RKO (cell line): ENCODE measurements around the gene HDGF.

Experiments used
- DNase-seq: peaks from one replicate; pipeline ENCODE4 v3.0.0-alpha.2; 2016; ENCODE audit warnings: low spot score

Gene HDGF

DNA sequence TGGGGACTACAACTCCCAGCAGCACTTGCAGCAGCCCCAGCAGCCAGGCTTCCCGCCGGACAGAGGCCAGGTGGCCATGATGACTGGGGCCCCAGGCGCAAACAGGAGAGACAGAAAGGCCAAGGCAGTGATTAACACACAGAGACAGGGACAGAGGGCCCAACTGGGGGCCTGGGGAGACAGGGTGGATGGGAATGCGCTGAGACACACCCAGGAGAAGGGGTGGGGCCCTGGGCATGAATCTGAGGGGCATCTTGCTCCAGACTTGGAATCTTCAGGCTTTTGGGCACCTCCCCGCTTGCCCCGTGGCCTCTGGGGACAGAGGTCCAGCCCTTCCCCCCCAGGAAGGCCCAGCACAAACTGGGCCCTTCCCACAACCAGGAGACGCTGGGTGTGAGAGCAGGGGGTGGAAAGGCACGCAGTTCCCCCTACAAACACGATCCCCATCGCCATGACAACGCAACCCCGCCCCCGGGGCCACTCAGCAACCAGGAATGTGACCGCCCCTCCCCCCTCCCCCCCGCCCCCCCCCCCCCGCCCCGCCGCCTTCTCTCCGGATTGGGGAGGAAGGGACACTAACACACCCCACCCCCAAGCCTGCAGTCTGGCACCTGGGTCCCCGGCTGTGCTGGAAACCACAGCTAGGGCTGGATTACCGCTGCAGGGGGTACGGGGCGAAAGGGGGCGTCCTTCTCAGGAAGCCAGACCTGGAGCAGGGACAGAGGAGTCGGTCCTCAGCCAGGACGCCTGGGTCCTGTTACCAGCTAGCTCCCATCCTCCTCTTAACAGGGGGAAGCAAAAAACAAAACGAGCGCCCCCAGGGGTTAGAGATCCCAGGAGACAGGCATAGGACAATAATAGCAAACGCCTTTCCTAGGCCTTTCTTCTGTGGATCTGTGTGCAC is 4.5 kb downstream of the HDGF start:
- peak; percentile 90 for DNase-seq

DNA sequence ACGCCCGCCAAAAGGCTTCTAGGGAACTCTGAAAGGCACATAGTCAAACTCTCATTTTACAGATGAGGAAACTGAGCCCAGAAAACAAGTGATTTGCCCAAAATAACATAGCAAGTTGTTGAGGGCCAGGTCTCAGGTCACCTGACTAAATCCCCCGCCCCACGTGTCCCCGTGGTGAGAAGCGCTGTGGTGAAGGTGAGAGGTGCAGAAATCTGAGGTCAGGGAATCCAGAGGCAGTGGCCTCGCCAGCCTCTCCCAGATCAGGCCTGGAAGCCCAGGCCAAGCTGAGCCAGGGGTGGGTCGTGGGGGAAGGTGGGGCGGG is 5.1 kb downstream of the HDGF start:
- DNase-seq: no peak

DNA sequence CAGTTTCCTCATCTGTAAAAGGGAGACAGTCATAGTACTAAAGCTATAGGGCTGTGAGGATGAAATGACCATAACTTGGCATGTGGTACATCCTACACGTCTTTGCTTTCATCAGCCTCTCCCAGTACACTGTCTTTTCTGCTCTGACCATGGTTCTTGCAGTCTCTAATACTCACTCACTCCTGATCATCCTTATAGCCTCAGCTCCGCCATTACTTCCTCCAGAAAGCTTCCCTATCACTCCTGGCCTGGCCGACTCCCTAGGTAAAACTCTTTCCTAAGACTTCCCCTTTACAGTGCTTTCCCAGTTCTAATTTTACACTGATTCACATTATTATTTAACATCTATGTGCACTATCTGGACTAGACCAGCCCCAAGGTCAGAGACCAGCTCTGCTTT is 5.6 kb downstream of the HDGF start:
- no peak for DNase-seq

DNA sequence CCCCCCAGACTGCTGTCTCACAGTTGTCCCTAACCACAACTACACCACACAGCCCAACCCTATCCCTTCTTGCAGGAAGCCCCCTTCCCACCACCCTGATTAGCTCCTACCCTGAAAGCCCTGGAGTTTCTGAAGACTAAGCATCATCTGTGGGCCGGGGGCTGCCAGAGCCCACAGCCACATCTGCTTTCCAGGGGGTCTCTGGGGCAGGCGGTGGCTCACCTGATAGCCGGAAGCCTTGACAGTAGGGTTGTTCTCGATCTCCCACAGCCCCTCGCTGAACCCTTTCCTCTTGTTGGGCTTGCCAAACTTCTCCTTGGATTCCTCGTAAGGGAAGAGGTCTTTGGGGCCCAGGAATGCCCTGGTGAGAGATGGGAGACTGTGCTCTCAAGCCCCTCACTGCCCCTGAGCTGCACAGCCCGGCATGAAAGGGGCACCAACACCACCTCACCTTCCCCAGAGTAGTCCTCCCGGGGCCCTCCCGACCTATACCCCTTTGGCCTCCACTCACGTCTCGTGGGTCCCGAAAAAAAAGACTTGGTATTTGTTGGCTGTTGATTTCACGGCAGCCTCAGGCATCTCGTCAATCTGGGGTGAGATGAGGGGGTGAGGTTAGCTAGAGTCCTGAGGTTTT is 6.6 kb downstream of the HDGF start:
- no peak for DNase-seq

GRCh38 chr1:156744344-156744743 is 7.1 kb downstream of the HDGF start:
- no peak for DNase-seq

GRCh38 chr1:156743367-156744302 is 7.8 kb downstream of the HDGF start:
- no peak for DNase-seq

DNA sequence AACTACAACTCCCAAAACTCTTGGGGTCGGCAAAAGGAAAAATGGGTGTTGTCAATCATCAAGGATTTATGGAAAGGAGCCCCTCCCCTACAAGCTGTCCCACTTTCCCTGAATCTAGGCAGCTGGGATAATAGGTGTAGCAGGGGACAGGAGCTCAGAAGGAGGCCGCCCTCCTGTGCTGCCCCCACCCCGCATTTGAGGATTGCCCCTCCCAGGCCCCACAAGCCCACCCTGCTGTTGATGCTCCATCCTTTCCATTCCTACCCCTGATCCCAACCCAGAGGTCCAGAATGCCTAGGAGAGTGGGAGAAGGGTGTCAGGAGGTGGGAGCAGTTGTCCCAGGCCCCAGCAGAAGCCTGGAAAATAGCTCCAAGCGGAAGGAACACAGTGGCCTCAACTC is 8.7 kb downstream of the HDGF start:
- no peak for DNase-seq

- no peak for DNase-seq
Observed at GRCh38 chr1:156742017-156742416, 9.5 kb downstream of the HDGF start.

GRCh38 chr1:156741481-156741983 is 9.9 kb downstream of the HDGF start:
- no peak for DNase-seq

DNA sequence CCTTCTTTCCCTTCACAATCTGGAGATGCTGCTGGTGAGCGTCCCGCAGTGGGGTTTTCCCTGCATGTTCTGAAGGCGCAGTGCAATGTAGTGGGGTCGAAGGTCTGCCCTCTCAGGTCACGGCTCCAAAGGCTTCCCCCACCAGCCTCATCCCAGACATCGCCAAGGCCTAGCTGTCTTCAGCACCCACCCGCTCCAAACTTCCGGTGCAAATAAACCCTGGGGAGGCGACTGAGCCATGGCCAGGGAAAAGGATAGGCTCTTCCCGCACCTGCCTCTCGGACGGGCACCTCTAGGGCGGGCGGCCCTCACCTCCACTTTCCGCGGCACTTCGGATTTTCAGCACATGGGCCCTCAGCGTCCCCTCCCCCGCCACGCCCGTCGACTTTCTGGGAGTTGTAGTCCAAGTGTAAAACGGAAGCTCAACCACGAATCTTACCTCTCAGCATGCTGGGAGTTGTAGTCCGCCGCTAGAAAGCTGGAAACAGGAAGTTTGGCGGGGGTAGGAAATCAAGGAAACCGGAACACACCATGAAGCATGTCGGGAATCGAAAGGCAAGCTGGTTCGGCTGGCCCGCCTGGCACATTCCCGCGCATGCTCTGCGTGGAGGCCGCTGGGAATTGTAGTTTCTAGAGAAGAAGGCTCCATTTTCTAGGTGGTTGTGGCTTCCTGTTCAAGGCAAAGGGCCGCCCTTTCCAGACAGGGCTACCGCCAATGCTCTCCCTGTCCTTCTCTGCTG is 10.6 kb downstream of the HDGF start, which contains the start of gene MRPL24:
Gene MRPL24 (minus strand): TSS at position 348 of the 740 bp plus-strand sequence. CDS start 2,384 bp downstream, outside the sequence.
- peak; percentile 100 for DNase-seq

DNA sequence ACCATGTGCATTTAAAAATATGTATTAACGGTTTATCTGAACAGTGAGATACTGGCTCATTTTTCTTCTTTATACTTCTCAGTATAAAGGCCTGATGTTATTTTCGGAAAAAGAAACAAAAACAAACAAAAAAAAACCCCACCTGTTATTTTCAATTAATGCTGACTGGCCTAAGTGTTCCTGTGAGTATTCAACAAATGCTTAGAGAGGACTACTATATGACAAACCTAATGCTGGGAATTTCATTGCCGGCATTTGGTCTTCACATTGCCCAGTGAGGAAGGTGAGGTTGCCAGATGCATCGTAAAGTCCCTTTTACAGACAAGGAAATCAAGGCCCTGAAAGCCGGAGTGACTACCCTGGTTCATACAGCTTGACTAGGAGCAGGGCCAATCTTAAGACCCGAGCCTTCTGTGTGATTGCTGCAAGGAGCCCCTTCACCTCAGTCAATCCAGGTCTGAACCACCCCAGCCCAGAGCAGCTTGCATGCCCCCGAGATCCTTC is 11.2 kb downstream of the HDGF start:
- DNase-seq: peak; percentile 53

DNA sequence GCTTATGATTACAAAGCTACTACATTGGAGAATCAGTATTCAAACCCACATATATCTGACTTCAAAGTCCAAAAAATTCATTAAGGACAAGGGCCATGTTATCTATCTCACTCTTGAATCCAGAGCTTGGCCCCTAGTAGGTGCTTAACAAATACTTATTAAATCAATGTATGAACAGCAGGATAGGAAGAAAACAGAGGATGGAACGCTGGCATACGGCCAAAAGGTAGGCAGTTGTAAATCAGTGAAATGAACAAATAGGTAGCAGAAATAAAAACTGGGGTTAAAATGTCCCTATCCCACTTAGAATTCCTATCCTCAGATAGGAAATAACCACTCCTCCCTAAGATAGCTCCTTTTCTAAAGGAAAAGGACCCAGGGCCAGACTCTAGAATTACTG is 12.6 kb downstream of the HDGF start:
- no peak for DNase-seq

- DNase-seq: no peak
Observed at GRCh38 chr1:156738407-156738806, 13.1 kb downstream of the HDGF start.

DNA sequence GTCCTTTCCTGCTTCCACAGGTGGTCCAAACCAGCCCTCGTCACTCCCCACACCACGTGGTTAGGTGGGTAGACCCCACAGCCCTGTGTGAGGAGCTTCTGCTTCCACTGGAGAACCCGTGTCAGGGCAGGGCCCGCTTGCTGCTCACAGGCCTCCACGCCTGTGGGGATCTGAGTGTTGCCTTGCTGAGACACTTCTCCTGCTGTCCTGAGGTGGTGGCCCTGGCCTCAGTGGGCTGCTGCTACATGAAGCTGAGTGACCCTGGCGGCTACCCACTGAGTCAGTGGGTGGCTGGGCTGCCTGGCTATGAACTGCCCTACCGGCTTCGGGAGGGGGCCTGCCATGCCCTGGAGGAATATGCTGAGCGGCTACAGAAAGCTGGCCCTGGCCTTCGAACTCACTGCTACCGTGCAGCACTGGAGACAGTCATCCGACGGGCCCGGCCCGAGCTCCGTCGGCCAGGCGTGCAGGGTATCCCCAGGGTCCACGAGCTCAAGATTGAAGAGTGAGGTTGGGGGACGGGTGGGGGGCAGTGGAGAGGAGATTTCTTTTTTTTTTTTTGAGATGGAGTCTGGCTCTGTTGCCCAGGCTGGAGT is 17.4 kb downstream of the HDGF start:
- DNase-seq: no peak

DNA sequence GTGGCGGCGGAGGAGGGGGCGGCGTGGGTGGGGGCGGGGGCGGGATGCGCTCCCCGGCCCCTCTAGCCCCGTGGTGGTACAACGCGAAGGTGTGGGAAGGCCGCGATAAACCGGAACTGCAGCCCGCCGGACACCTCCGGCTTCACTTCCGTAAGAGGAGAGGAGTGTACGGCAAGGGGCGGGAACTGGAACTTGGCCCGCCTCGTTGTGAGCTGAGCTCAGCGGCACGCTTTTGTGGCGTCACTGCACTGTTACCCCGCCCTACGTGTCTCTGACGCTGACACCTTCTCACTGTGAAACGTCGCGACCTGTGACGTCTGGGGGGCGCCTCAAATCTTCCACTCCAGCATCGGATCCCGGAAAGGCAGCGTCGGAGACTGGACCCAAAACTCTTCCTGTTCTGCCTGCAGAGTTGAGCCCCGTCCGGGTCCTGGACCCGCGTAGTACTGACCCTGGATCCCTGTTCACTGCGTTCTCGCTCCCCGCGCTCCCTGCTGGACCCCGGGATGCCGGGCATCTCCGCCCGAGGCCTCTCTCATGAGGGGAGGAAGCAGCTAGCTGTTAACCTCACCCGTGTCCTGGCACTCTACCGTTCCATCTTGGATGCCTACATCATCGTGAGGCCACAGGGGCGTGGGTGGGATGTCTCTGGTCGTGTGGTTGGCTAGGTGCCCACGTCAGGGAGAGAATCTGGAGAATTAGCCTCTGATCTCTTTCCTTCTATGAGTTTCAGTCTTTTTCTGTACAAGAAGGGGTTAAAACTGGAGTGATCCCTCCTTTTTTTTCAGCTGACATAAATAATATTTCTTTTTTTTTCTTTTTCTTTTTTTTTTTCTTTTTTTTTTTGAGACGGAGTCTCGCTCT is 22.6 kb downstream of the HDGF start, which contains the start of gene ISG20L2:
Gene ISG20L2 (minus strand): TSS at position 168 of the 864 bp plus-strand sequence. CDS start 1,114 bp downstream, outside the sequence.
- DNase-seq: peak; percentile 99

DNA sequence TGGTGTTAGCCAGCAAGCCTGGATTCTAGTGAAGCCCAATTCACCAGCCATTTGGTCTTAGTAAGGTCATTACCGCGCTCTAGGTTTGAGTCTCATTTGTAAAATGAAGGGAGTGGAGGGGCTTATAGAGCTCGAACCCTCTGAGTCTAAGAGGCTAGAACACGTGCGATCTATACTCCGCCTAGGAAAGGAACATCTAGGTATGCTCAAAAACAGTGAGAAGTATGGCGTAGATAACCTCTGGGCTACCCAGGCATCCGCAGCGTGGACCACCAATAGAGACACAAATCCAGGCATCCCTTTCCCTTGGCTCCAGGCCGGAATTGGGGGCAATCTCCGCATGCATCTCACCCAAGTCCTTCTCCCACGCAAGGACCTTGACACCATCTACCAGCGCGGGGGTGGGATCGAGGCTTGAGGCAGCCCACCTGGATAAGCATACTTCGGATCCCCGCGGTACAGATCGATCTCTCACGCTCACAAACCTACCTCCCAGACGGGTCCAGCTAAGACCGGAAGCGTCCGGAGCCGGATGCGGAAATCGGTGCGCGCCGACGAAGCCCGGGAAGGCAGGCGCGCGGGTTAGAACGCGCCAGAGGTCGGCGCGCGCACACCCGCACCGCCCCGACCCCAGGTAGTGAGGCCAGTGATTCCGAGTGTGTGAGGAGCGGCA is 23.4 kb downstream of the HDGF start, which contains the start of gene METTL25B:
Gene METTL25B (plus strand): TSS at position 544 of the 673 bp plus-strand sequence. CDS start 636 bp downstream, outside the sequence.
- DNase-seq: peak; percentile 86

- DNase-seq: peak; percentile 56
Observed at GRCh38 chr1:156727492-156727891, 24.0 kb downstream of the HDGF start.

GRCh38 chr1:156726549-156727226 is 24.8 kb downstream of the HDGF start:
- DNase-seq: peak; percentile 90
